HEK293T (cell line): ENCODE data around the gene CADPS.

ENCODE experiments used
- CTCF ChIA-PET: fragments of 350-600 bp; formaldehyde crosslinking; extraction: SDS; loops from one replicate; lab custom pipeline; 2021; ENCODE audit warnings: antibody characterized with exemption, inconsistent platforms; lab: Yijun Ruan, JAX
- POLR2A ChIA-PET: fragments of 350-600 bp; formaldehyde crosslinking; extraction: SDS; loops from one replicate; lab custom pipeline; 2020; ENCODE audit warnings: antibody characterized with exemption, inconsistent platforms; lab: Yijun Ruan, JAX
- DNase-seq: peaks from one replicate; pipeline ENCODE4 v3.0.0; 2012; ENCODE audit warnings: mixed read lengths; ENCODE audit errors: extremely low spot score
- ARNT ChIP-seq: fragments of 450-650 bp; IDR thresholded peaks from 2 replicates; pipeline ENCODE4 v1.6.1; 2017; ENCODE audit warnings: mild to moderate bottlenecking
- BHLHE40 ChIP-seq: fragments of 450-650 bp; IDR thresholded peaks from 2 replicates; pipeline ENCODE4 v1.6.1; 2016; ENCODE audit warnings: mild to moderate bottlenecking, moderate library complexity, borderline replicate concordance
- CTBP1 ChIP-seq: fragments of 450-650 bp; IDR thresholded peaks from 2 replicates; pipeline ENCODE4 v1.6.1; 2016; ENCODE audit warnings: borderline replicate concordance
- ELF4 ChIP-seq: fragments of 450-650 bp; IDR thresholded peaks from 2 replicates; pipeline ENCODE4 v1.6.1; 2017; ENCODE audit warnings: antibody characterized with exemption
- FOXA1 ChIP-seq: fragments of 450-650 bp; IDR thresholded peaks from 2 replicates; pipeline ENCODE4 v1.6.1; 2016; ENCODE audit warnings: mild to moderate bottlenecking
- FOXK2 ChIP-seq: fragments of 450-650 bp; IDR thresholded peaks from 2 replicates; pipeline ENCODE4 v1.6.1; 2016; ENCODE audit warnings: mild to moderate bottlenecking
- FOXM1 ChIP-seq: fragments of 450-650 bp; IDR thresholded peaks from 2 replicates; pipeline ENCODE4 v1.6.1; 2017; ENCODE audit warnings: mild to moderate bottlenecking, borderline replicate concordance
- HDGF ChIP-seq: fragments of 450-650 bp; IDR thresholded peaks from 2 replicates; pipeline ENCODE4 v1.6.1; 2017; ENCODE audit warnings: antibody characterized with exemption, borderline replicate concordance
- L3MBTL2 ChIP-seq: fragments of 450-650 bp; conservative IDR thresholded peaks from 2 replicates; pipeline ENCODE4 v1.6.1; 2016; ENCODE audit warnings: mild to moderate bottlenecking
- LEF1 ChIP-seq: fragments of 450-650 bp; IDR thresholded peaks from 2 replicates; pipeline ENCODE4 v1.6.1; 2017; ENCODE audit warnings: mild to moderate bottlenecking, borderline replicate concordance
- NFRKB ChIP-seq: fragments of 450-650 bp; IDR thresholded peaks from 2 replicates; pipeline ENCODE4 v1.6.1; 2016; ENCODE audit warnings: mild to moderate bottlenecking, moderate library complexity
- SP1 ChIP-seq: fragments of 450-650 bp; IDR thresholded peaks from 2 replicates; pipeline ENCODE4 v1.6.1; 2017
- SUZ12 ChIP-seq: fragments of 450-650 bp; IDR thresholded peaks from 2 replicates; pipeline ENCODE4 v1.6.1; 2016; ENCODE audit warnings: mild to moderate bottlenecking
- TARDBP ChIP-seq: fragments of 450-650 bp; IDR thresholded peaks from 2 replicates; pipeline ENCODE4 v1.6.1; 2016
- ZNF384 ChIP-seq: fragments of 450-650 bp; IDR thresholded peaks from 2 replicates; pipeline ENCODE4 v1.6.1; 2016
- TF ChIP-seq, protein P1 (sequence below): fragments of 450-650 bp; IDR thresholded peaks from 2 replicates; pipeline ENCODE4 v1.6.1; 2016

CADPS gene

DNA sequence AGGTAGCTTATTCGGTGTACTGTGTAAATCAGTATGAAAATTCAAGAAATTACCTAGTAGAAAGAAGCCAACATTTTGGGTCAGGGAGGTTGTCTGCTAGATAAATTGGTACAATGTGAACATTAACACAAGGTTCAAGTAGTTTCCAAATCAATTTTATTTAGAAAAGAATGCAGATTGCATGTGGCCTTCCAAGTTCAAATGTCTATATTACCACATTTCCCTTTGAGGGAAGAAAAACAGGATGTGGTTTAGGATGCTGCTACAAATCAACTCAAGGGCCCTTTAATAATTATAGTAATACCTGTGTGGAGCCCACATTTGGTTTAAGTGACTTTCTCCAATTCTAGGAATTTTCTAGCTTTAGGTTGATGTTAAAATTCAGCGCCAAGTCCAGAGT is 57.5 kb downstream of the CADPS start:
- ChIA-PET POLR2A (no interaction called here), CTCF (interaction anchor here (0.6 kb wide), 1 partner anchor 13 kb away, joined by 3 read pairs; no protein-coding TSS in a partner anchor)
- no peak for TF ChIP-seq SP1
- no peak for DNase-seq

DNA sequence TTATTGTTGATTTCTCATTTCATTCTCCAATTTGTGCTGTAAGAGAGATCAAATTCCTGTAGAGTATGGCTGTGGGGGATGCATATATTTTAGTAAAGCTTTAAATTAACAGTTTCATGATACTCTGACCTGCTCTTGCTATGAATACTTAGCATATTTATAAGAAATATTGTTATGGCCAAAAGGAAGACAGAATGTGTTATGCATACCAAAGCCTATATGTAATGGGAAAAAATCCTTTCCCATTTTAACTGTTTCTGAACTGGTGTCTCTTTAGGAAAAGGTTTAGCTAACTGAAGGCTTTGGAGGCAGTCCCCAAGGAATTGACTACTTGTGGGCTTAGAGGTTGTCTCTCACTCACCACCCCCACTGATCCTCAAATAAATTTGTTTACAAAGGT is 59.2 kb downstream of the CADPS start:
- POLR2A ChIA-PET: no interaction called here
- CTCF ChIA-PET: no interaction called here
- TF ChIP-seq FOXK2: no peak
- no peak for TF ChIP-seq ZNF384
- no peak for TF ChIP-seq NFRKB
- no peak for TF ChIP-seq SP1
- TF ChIP-seq FOXM1: no peak
- TF ChIP-seq TARDBP: no peak
- no peak for TF ChIP-seq SUZ12
- TF ChIP-seq ELF4: no peak
- no peak for TF ChIP-seq FOXA1
- no peak for TF ChIP-seq ARNT
- TF ChIP-seq L3MBTL2: no peak
- no peak for TF ChIP-seq CTBP1
- TF ChIP-seq BHLHE40: no peak
- no peak for TF ChIP-seq HDGF
- no peak for DNase-seq

DNA sequence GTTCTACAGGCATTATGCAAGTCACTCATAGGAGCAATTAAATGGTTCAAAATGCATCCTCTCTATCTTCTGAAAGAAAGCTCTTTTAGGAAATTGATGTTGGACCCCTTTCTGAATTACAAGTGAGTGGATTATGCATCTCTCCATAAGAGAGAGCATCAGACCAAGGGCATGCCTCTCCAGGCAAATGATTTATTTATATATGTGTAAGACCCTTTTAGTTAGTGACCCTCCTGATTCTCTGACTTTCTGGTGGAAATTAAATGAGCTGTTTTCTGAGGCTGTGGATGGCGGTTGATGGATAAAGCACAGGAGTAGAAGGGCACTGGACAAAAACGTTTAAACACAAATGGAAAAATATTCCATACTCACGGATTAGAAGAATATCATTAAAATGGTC is 62.6 kb downstream of the CADPS start:
- TF ChIP-seq LEF1: no peak
- TF ChIP-seq BHLHE40: no peak
- no peak for TF ChIP-seq SP1
- no peak for TF ChIP-seq FOXA1
- no peak for TF ChIP-seq SUZ12
- no peak for TF ChIP-seq NFRKB
- TF ChIP-seq CTBP1: no peak
- no peak for TF ChIP-seq ZNF384
- no peak for TF ChIP-seq FOXK2
- POLR2A ChIA-PET: no interaction called here

DNA sequence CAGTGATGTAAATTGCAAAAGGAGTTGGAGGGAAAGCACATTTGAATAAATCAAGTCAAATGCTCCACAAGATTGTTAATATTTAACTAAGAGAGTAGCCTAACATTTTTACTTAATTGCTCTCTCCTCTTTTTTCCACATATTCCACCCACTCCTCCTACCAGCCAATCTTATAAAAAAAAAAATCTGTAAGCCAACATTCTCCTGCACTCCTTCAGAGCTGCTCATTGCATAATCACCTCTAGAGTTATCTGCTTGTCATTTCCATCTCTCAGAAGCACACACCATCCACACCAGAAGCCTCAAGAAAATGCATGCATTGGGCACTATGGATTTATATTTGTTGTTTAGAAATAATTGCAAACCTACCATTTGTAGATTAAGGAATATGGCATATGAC is 64.1 kb downstream of the CADPS start:
- POLR2A ChIA-PET: no interaction called here
- CTCF ChIA-PET: no interaction called here
- no peak for DNase-seq
- TF ChIP-seq SUZ12 (no peak), FOXM1 (no peak), TARDBP (no peak), FOXA1 (no peak), ELF4 (no peak), HDGF (no peak), CTBP1 (no peak), NFRKB (no peak), LEF1 (no peak), BHLHE40 (no peak), ARNT (no peak), L3MBTL2 (no peak), FOXK2 (no peak), SP1 (no peak), ZNF384 (no peak)
- TF ChIP-seq, protein P1, sequence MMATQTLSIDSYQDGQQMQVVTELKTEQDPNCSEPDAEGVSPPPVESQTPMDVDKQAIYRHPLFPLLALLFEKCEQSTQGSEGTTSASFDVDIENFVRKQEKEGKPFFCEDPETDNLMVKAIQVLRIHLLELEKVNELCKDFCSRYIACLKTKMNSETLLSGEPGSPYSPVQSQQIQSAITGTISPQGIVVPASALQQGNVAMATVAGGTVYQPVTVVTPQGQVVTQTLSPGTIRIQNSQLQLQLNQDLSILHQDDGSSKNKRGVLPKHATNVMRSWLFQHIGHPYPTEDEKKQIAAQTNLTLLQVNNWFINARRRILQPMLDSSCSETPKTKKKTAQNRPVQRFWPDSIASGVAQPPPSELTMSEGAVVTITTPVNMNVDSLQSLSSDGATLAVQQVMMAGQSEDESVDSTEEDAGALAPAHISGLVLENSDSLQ: no peak

More for the DNA sequence above, 62.6 kb downstream of the CADPS start:
- CTCF ChIA-PET: no interaction called here
- DNase-seq: no peak

DNA sequence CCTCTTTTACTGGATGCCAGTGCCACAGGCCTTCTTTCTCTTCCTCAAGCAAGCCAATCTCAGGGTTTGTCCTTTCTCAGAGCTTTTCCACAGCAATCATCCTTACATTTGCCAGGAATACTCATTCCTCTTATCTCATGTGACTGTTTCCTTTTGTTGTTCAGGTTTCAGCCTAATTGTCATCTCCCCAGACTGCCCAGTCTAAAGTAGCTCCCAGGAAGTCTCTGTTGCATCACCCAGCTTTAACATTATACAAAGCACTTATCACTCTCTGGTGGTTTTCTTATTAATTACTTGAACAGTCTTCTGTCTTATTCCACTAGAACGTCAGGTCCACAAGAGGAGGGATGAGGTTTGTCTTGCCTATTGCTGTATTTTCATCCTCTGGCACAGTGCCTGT is 65.8 kb downstream of the CADPS start:
- CTCF ChIA-PET: no interaction called here

DNA sequence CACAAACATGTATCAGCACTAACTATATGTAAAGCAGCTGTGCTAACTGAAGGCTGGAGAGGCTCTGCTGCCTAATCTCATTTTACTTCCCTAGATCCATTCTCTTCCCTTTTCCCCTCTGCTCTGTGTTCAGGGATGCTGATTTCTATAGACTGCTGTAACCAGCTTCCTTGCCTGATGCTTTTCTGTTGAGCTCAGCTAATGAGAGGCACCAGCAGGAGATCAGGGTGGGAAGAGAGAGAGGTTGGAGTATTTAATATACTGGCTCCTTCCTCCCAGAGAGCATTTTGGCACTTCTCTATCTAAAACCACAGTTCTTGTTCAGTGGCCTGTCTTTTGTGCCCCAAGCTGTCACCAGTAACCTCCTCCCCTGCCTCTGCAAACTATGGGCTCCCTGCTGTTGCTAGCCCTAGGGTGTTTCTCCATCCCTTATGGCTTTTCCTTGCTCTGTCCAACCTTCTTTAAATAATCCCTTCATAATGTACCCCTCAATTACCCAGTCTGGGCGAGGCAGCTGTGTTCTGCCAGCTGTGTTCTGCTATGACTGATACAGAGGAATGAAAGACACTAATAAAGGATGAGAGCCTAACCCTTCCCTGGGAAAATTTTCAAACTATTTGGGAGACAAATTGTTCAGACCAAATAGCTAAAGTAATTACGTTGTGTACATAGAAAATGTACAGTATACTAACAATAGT is 69.5 kb downstream of the CADPS start:
- TF ChIP-seq BHLHE40 (no peak), SUZ12 (no peak), LEF1 (no peak), SP1 (no peak), HDGF (no peak)
- no peak for DNase-seq
- CTCF ChIA-PET: no interaction called here
- POLR2A ChIA-PET: no interaction called here

More for the DNA sequence above, 65.8 kb downstream of the CADPS start:
- no peak for DNase-seq
- TF ChIP-seq CTBP1 (no peak), HDGF (no peak), ELF4 (no peak)
- TF ChIP-seq, protein P1: no peak
- POLR2A ChIA-PET: no interaction called here

DNA sequence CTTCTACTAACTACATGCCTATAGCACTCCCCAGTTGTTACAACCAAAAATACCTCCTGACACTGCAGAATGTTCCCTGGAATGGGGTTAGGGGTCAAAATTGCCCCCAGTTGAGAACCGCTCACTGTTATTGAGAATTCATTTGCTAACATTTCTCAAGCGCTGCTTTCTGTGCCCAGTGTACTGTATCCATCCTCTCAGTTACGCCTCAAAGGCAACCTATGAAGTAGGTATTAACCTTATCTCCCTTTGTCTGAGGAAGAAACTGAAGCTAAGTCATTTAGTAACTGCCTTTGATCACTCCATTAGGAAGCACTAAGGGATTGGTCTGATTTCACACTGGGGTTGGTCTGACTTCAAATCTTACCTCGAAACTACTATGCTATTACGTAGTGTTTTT is 70.1 kb downstream of the CADPS start:
- DNase-seq: no peak
- TF ChIP-seq TARDBP (no peak), SP1 (no peak), NFRKB (no peak), ARNT (no peak), FOXA1 (no peak), FOXM1 (no peak), CTBP1 (no peak), FOXK2 (no peak), L3MBTL2 (no peak), SUZ12 (no peak), LEF1 (no peak), ELF4 (no peak), ZNF384 (no peak), HDGF (no peak), BHLHE40 (no peak)
- TF ChIP-seq, protein P1: no peak
- ChIA-PET CTCF (no interaction called here), POLR2A (no interaction called here)
